Gastroesophageal sphincter (tissue), 4 donors: ENCODE results near the gene IGFLR1. TPM values are rescaled to one million over a fixed set of nuclear protein-coding genes. Genes with fewer than 3 reads are reported as not detected.

Experiments used
- ATAC-seq: fragments of 150-250 bp; one replicate; pipeline ENCODE4 v1.9.1; 2016; ENCODE audit warnings: mild to moderate bottlenecking, moderate library complexity
- H3K27ac ChIP-seq, 4 donors: fragments of 200-600 bp; sonication (generic) in 3 of 4; 1 replicate in 3 of 4; 2 replicates in 1 of 4; pipeline ENCODE4 v1.5.1; 2016 to 2019
- H3K27me3 ChIP-seq: fragments of 200-600 bp; sonication (generic); one replicate; pipeline ENCODE4 v1.5.1; 2019
- H3K36me3 ChIP-seq, 2 donors: fragments of 200-600 bp; sonication (generic); one replicate each; pipeline ENCODE4 v1.5.1; 2019; ENCODE audit warnings: control low read depth in 1 of 2
- H3K4me1 ChIP-seq, 3 donors: fragments of 200-600 bp; sonication (generic); 1 replicate in 2 of 3; 2 replicates in 1 of 3; pipeline ENCODE4 v1.5.1; 2016 to 2019; ENCODE audit warnings: control low read depth in 2 of 3
- H3K4me3 ChIP-seq, 2 donors: fragments of 200-600 bp; sonication (generic); one replicate each; pipeline ENCODE4 v1.5.1; 2019; ENCODE audit warnings: mild to moderate bottlenecking in 1 of 2, moderate library complexity in 1 of 2
- H3K9me3 ChIP-seq, 3 donors: fragments of 200-600 bp; sonication (generic); one replicate each; pipeline ENCODE4 v1.5.1; 2017 to 2019; ENCODE audit warnings: control low read depth in 2 of 3
- EP300 ChIP-seq: sonication (generic); formaldehyde crosslinking; IDR thresholded peaks from one replicate; pipeline ENCODE4 v1.6.1; 2017; ENCODE audit warnings: antibody characterized with exemption, mild to moderate bottlenecking
- POLR2A ChIP-seq, 2 donors: fragments of 450-650 bp; IDR thresholded peaks; one replicate each; pipeline ENCODE4 v1.6.1; 2017; ENCODE audit warnings: antibody characterized with exemption in 2 of 2, mild to moderate bottlenecking in 2 of 2, moderate library complexity in 1 of 2
- POLR2AphosphoS5 ChIP-seq: sonication (generic); formaldehyde crosslinking; IDR thresholded peaks from one replicate; pipeline ENCODE4 v1.6.1; 2017; ENCODE audit warnings: antibody characterized with exemption
- WGBS, 2 donors: methylation state at CpG; one replicate each; pipeline ENCODE4 v1.1.5; 2018; ENCODE audit warnings: low coverage in 1 of 2; 5-methylcytosine and 5-hydroxymethylcytosine counted together
- total RNA-seq, 4 donors: library from RNA; depleted of rRNA; stranded (reverse); fragments of >200 nt; gene quantifications; one replicate each; pipeline ENCODE4 v1.1.0, GENCODE V29; 2016
- TF ChIP-seq, protein P1 (sequence below), 4 experiments: fragments of 200-600 bp in 2 of 4; fragments of 450-650 bp in 2 of 4; sonication (generic) in 1 of 4; IDR thresholded peaks; one replicate each; pipeline ENCODE4 v1.5.1; 2017 to 2019; ENCODE audit warnings: antibody characterized with exemption in 4 of 4, mild to moderate bottlenecking in 2 of 4, moderate library complexity in 2 of 4

IGFLR1 gene
- total RNA-seq, 4 donors from 2014 or later: 4.6 to 14.3 (median 6.7) TPM

DNA sequence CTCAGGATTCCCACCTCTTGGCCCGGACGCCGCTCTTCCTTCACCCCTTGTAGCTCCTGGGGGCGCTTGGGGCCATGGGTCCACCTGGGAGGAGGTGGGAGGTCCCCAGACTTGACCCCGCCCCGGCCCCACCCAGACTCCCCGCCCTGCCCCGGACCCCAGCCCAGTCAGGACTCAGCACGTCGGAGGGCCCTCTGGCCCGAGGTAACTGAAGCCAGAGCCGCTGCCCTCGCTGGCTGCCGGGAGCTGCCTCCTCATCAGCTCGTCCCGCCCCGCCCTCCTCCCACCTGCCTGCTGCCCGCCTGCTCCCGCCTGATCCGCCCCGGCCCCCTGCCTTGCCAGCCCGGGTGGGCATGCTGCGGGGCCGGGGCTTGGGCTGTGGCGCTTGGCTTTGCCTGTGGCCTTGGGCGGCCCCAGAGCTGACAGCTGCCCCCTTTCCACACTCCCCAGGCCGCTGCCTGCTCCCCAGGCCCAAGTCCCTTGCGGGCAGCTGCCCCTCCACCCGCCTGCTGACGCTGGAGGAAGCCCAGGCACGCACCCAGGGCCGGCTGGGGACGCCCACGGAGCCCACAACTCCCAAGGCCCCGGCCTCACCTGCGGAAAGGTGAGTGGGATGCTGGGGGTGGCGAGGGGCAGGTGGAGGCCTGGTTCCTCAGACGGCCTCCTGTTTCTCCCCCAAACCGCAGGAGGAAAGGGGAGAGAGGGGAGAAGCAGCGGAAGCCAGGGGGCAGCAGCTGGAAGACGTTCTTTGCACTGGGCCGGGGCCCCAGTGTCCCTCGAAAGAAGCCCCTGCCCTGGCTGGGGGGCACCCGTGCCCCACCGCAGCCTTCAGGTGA is 42.5 kb upstream of the IGFLR1 start:
- Histone ChIP-seq H3K9me3 (no peaks in the 10 kb centered on the region), H3K4me1 (no peaks in the 10 kb centered on the region), H3K4me3 (no peak overlapping the region), H3K36me3 (peaks cover 0 to 78% of the 10 kb centered on the region in 2 donors), H3K27me3 (no peaks in the 10 kb centered on the region), H3K27ac (no peak overlapping the region)
- no peak for ATAC-seq
- TF ChIP-seq POLR2AphosphoS5 (no peak), EP300 (no peak), POLR2A (IDR thresholded peaks at IDR 0.05) (no peak)
- TF ChIP-seq, protein P1, sequence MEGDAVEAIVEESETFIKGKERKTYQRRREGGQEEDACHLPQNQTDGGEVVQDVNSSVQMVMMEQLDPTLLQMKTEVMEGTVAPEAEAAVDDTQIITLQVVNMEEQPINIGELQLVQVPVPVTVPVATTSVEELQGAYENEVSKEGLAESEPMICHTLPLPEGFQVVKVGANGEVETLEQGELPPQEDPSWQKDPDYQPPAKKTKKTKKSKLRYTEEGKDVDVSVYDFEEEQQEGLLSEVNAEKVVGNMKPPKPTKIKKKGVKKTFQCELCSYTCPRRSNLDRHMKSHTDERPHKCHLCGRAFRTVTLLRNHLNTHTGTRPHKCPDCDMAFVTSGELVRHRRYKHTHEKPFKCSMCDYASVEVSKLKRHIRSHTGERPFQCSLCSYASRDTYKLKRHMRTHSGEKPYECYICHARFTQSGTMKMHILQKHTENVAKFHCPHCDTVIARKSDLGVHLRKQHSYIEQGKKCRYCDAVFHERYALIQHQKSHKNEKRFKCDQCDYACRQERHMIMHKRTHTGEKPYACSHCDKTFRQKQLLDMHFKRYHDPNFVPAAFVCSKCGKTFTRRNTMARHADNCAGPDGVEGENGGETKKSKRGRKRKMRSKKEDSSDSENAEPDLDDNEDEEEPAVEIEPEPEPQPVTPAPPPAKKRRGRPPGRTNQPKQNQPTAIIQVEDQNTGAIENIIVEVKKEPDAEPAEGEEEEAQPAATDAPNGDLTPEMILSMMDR (IDR thresholded peaks at IDR 0.05): no peak
- WGBS, 2 donors: 70% methylated on average over 2 of the region's 45 CpGs; no CpG with 5 or more reads in 1 of the 2 donors

DNA sequence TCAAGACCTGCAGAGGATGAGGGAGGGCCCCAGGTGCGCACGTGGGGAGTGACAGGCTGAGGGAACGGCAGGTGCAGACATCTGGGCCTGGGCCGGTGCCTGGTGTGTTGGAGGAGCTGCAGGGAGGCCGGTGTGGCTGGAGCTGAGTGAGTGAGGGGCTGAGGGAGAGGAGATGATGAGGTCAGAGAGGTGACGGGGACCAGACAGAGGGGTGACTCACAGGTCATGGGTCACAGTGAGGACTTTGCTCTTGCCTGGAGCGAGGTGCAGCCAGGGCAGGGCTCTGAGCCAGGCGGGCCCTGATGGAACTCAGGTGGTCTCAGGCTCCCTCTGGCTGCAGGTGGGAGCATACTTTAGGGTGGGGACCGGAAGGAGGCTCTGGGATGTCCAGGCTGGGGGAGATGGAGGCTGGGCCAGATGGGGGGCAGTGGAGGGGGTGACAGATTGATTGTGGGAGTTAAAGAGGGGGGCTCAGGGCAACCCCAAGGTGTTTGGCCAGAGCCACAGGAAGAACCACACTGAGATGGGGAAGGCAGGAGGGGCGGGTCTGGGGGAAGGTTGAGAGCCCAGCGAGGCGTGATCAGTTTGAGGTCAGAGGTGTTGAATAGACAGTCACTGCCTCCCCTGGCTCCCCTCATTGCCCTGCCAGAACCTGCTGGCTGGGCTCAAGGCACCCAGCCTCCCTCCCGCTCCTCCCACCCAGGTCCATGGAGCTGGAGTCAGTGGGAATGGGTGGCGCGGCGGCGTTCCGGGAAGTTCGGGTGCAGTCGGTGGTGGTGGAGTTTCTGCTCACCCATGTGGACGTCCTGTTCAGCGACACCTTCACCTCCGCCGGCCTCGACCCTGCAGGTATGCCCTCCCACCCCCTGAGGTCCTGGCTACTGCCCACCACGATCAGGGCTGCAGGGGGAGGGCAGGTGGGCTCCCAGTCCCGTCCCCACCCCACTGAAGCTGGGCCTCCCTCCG is 41.5 kb upstream of the IGFLR1 start:
- Histone ChIP-seq H3K27ac (no peak overlapping the region), H3K4me1 (no peaks in the 10 kb centered on the region), H3K36me3 (peaks cover 0 to 85% of the 10 kb centered on the region in 2 donors), H3K4me3 (no peak overlapping the region), H3K9me3 (no peaks in the 10 kb centered on the region), H3K27me3 (no peaks in the 10 kb centered on the region)
- no peak for TF ChIP-seq POLR2AphosphoS5
- no peak for TF ChIP-seq EP300
- TF ChIP-seq, protein P1 (IDR thresholded peaks at IDR 0.05): no peak
- 84 to 86% methylated on average over 7 to 10 of the region's 28 CpGs for WGBS, 2 donors
- ATAC-seq: no peak

DNA sequence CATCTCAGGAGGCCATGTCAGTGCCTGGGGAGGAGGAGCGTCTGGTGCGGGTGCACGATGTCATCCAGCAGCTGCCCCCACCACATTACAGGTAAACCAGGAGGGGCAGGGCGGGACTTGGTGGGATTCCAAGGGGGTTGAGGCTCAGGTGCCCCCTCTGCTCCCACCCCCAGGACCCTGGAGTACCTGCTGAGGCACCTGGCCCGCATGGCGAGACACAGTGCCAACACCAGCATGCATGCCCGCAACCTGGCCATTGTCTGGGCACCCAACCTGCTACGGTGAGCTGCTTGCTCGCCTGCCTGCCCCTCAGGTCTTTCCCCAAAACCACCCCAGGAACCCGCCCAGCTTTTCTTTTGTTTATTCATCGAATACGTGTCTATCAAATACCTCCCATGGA is 40.3 kb upstream of the IGFLR1 start:
- Histone ChIP-seq H3K4me3 (no peak overlapping the region), H3K4me1 (no peaks in the 10 kb centered on the region), H3K9me3 (no peaks in the 10 kb centered on the region), H3K36me3 (peaks cover 0 to 95% of the 10 kb centered on the region in 2 donors), H3K27ac (no peak overlapping the region), H3K27me3 (no peaks in the 10 kb centered on the region)
- 87 to 100% methylated on average over 1 to 9 of the region's 12 CpGs for WGBS, 2 donors
- no peak for ATAC-seq
- TF ChIP-seq POLR2A (IDR thresholded peaks at IDR 0.05) (no peak), EP300 (no peak), POLR2AphosphoS5 (no peak)
- TF ChIP-seq, protein P1 (IDR thresholded peaks at IDR 0.05): no peak

DNA sequence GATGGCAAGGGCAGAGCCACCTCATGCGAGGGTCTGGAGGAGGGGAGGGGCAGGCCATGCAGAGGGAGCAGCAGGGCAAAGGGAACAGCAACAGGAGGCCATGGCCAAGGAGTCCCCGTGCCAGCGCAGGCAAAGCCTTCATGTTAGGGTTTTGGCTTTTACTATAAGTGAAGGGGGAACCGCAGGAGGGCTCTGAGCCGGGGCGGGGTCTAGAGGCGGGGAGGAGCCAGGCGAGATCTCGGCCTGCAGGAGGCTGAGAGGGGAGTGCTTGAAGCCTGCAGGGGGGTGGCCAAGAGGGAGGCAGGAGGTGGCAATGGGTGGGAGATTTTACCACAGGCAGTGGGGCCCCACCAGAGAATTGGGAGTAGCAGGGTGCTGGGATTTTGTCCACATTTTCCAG is 39.4 kb upstream of the IGFLR1 start:
- no peaks in the 10 kb centered on the region for H3K27me3 ChIP-seq
- H3K4me3 ChIP-seq: no peak overlapping the region
- TF ChIP-seq POLR2AphosphoS5: no peak
- TF ChIP-seq, protein P1 (IDR thresholded peaks at IDR 0.05): no peak
- TF ChIP-seq EP300: no peak
- no peak for TF ChIP-seq POLR2A (IDR thresholded peaks at IDR 0.05)
- H3K36me3 ChIP-seq: peaks cover 0 to 89% of the 10 kb centered on the region in 2 donors
- no peaks in the 10 kb centered on the region for H3K9me3 ChIP-seq
- 50 to 87% methylated on average over 2 to 8 of the region's 9 CpGs for WGBS, 2 donors
- no peak overlapping the region for H3K27ac ChIP-seq
- ATAC-seq: no peak
- H3K4me1 ChIP-seq: peaks cover 0 to 3% (median 0%) of the 10 kb centered on the region in 3 donors
